ENCODE results near the gene SAC3D1.

- TF ChIP-seq CTCF (IDR thresholded peaks at IDR 0.05) (no peak), POLR2A (IDR thresholded peaks at IDR 0.05) (no peak)
These were observed 17.5 kb downstream of the SAC3D1 start, which contains the start of gene NAALADL1 for GRCh38 chr11:65058419-65059054.

Measured in prostate gland (tissue), 2 donors.